Esophagus muscularis mucosa (tissue), 4 donors: ENCODE measurements around the gene MRPS21. TPM values are rescaled to one million over a fixed set of nuclear protein-coding genes. Genes with fewer than 3 reads are reported as not detected.

Experiments
- DNase-seq: peaks from one replicate; pipeline ENCODE4 v3.0.0-alpha.2; 2017; ENCODE audit errors: extremely low spot score
- H3K27ac ChIP-seq, 4 donors: fragments of 200-600 bp; sonication (generic); replicated peaks in 1 of 4; 1 replicate in 3 of 4; 2 replicates in 1 of 4; pipeline ENCODE4 v1.5.1; 2016 to 2019; ENCODE audit warnings: mild to moderate bottlenecking in 1 of 4
- H3K27me3 ChIP-seq, 4 donors: fragments of 200-600 bp; sonication (generic); one replicate each; pipeline versions ENCODE4 v1.5.1 to v1.6.0; 2016 to 2019
- H3K36me3 ChIP-seq, 4 donors: fragments of 200-600 bp; sonication (generic); one replicate each; pipeline ENCODE4 v1.5.1; 2016 to 2019
- H3K4me1 ChIP-seq, 4 donors: fragments of 200-600 bp; sonication (generic); one replicate each; pipeline ENCODE4 v1.5.1; 2016 to 2019
- H3K4me3 ChIP-seq, 4 donors: fragments of 200-600 bp; sonication (generic); 1 replicate in 2 of 4; 2 replicates in 2 of 4; pipeline ENCODE4 v1.5.1; 2016 to 2019; ENCODE audit warnings: mild to moderate bottlenecking in 4 of 4, moderate library complexity in 1 of 4
- H3K9me3 ChIP-seq, 4 donors: fragments of 200-600 bp; sonication (generic); 1 replicate in 3 of 4; 2 replicates in 1 of 4; pipeline ENCODE4 v1.5.1; 2016 to 2019
- CTCF ChIP-seq, 3 experiments: fragments of 200-600 bp in 2 of 3; fragments of 450-650 bp in 1 of 3; sonication (generic) in 2 of 3; IDR thresholded peaks; one replicate each; pipeline ENCODE4 v1.5.1; 2017 to 2019; ENCODE audit warnings: antibody characterized with exemption in 3 of 3, mild to moderate bottlenecking in 2 of 3, moderate library complexity in 1 of 3
- EP300 ChIP-seq: sonication (generic); formaldehyde crosslinking; IDR thresholded peaks from one replicate; pipeline ENCODE4 v1.6.1; 2017; ENCODE audit warnings: antibody characterized with exemption
- POLR2A ChIP-seq: fragments of 450-650 bp; IDR thresholded peaks from one replicate; pipeline ENCODE4 v1.6.1; 2017; ENCODE audit warnings: antibody characterized with exemption, moderate library complexity, mild to moderate bottlenecking, low read depth
- POLR2AphosphoS5 ChIP-seq, 2 donors: sonication (generic); formaldehyde crosslinking; IDR thresholded peaks; one replicate each; pipeline ENCODE4 v1.6.1; 2017; ENCODE audit warnings: antibody characterized with exemption in 2 of 2
- WGBS: methylation state at CpG from one replicate; pipeline ENCODE4 v1.1.5; 2018; 5-methylcytosine and 5-hydroxymethylcytosine counted together
- intact Hi-C: fragments of 100-400 bp; cut with DNase I; formaldehyde crosslinking; loops from one replicate; pipeline ENCODE4 v1.15.1; 2023
- total RNA-seq, 4 donors: library from RNA; depleted of rRNA; stranded (reverse); fragments of >200 nt; gene quantifications; one replicate each; pipeline versions ENCODE4 v1.1.0 to v1.2.1, GENCODE V29; 2016

MRPS21 gene
- total RNA-seq, 4 donors from 2014 or later, result 44.2 to 59.0 (median 48.1) TPM

- intact Hi-C loops, result loop anchor here (2.0 kb wide), 1 partner anchor 24 kb away; the partner anchor contains the start of gene CA14
These were observed 12.4 kb upstream of the MRPS21 start for GRCh38 chr1:150281221-150281757.

DNA sequence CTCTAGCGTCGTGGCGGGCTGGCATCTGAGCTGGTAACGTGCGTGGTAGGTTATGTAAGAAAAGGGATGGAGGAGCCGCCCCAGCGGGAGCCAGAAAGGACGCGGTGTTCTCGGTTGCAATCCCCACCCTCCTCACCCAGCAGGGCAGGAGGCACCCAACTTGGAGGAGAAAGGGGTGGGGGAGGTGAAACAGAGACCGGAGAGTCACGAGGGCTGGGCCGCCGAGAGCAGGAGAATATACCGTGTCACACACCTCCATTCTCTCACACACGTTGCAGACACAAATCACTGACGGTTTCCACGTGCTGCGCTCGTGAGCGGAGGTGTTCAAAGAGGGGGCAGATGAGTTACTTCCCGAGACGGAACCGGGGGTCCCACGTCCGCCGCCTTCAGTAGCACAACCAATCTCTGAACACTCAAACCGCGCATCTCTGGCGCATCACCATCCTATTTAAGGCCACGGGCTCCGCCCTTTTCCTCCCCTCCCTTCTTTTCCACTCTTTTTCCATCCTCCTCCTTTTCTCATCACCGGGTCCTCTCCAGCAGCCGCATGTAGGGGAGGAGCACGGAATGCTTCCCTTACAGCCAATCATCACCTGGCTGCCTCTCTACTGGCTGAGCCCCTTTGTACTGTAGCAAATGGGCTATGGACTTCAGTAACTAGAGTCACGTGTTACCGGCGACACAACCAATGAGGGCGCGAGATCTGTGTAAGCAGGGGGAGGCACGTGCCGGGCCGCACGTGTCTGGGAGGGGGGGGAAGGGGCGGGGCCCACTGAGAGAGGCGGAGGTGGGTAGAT, 11.7 kb upstream of the MRPS21 start, which contains the start of gene CIART:
Gene CIART, plus strand, starts transcription at position 797 of the 800 bp plus-strand sequence. CDS start 714 bp downstream, outside the sequence.
- intact Hi-C loops, result loop anchor here (2.0 kb wide), 1 partner anchor 25 kb away; the partner anchor contains the start of gene CA14
- H3K4me1 ChIP-seq, result peaks cover 23 to 49% (median 46%) of the 10 kb centered on the region in 4 donors
- H3K27ac ChIP-seq, result peak within 1 kb of the TSS; percentile 91 to 96 (median 95)
- no peaks in the 10 kb centered on the region for H3K9me3 ChIP-seq
- H3K36me3 ChIP-seq, result peaks cover 7 to 28% (median 15%) of the 10 kb centered on the region in 4 donors
- no peaks in the 10 kb centered on the region for H3K27me3 ChIP-seq
- WGBS, result 2% methylated on average over 40 of the region's 46 CpGs
- TF ChIP-seq EP300 (peak; percentile 81), POLR2A (peak; percentile 2), POLR2AphosphoS5 (IDR thresholded peaks at IDR 0.05) (peak; percentile 88 to 90), CTCF (IDR thresholded peaks at IDR 0.05) (no peak)
- H3K4me3 ChIP-seq, result peak within 1 kb of the TSS; percentile 62 to 77 (median 69)
- peak; percentile 99 for DNase-seq

More at GRCh38 chr1:150281221-150281757, 12.4 kb upstream of the MRPS21 start:
- TF ChIP-seq CTCF (IDR thresholded peaks at IDR 0.05) (peak; percentile 74 to 85 (median 74)), POLR2AphosphoS5 (IDR thresholded peaks at IDR 0.05) (no peak), POLR2A (peak; percentile 5)
- Histone ChIP-seq H3K4me1 (peaks cover 23 to 49% (median 46%) of the 10 kb centered on the region in 4 donors), H3K36me3 (peaks cover 2 to 21% (median 11%) of the 10 kb centered on the region in 4 donors), H3K27ac (peak overlapping the region; percentile 91 to 96 (median 95)), H3K4me3 (peak overlapping the region; percentile 62 to 77 (median 69)), H3K9me3 (no peaks in the 10 kb centered on the region), H3K27me3 (no peaks in the 10 kb centered on the region)
- WGBS, result 4% methylated on average over 15 of the region's 15 CpGs
- peak; percentile 94 for DNase-seq

GRCh38 chr1:150282558-150282958, 11.1 kb upstream of the MRPS21 start:
- Histone ChIP-seq H3K9me3 (no peaks in the 10 kb centered on the region), H3K27ac (peak overlapping the region; percentile 91 to 96 (median 95)), H3K36me3 (peaks cover 9 to 34% (median 20%) of the 10 kb centered on the region in 4 donors), H3K4me3 (peak overlapping the region; percentile 62 to 77 (median 69)), H3K27me3 (no peaks in the 10 kb centered on the region), H3K4me1 (peaks cover 23 to 49% (median 46%) of the 10 kb centered on the region in 4 donors)
- TF ChIP-seq POLR2AphosphoS5 (IDR thresholded peaks at IDR 0.05) (peak; percentile 37 to 94), POLR2A (no peak)
- 3% methylated on average over 14 of the region's 21 CpGs for WGBS
- DNase-seq, result no peak
- intact Hi-C loops, result no loop called here

GRCh38 chr1:150283260-150283659, 10.4 kb upstream of the MRPS21 start:
- intact Hi-C loops, result no loop called here
- Histone ChIP-seq H3K36me3 (peaks cover 9 to 41% (median 24%) of the 10 kb centered on the region in 4 donors), H3K9me3 (no peaks in the 10 kb centered on the region), H3K27ac (peak overlapping the region; percentile 91 to 96 (median 95)), H3K4me3 (peak overlapping the region; percentile 62 to 77 (median 69)), H3K27me3 (no peaks in the 10 kb centered on the region), H3K4me1 (peaks cover 23 to 49% (median 46%) of the 10 kb centered on the region in 4 donors)
- no peak for TF ChIP-seq POLR2A
- TF ChIP-seq EP300, result no peak
- TF ChIP-seq POLR2AphosphoS5 (IDR thresholded peaks at IDR 0.05), result no peak
- no peak for TF ChIP-seq CTCF (IDR thresholded peaks at IDR 0.05)
- DNase-seq, result no peak
- 68% methylated on average over 12 of the region's 12 CpGs for WGBS

- 89% methylated on average over 1 of the region's 1 CpG for WGBS
- H3K27ac ChIP-seq, result no peak overlapping the region
- TF ChIP-seq CTCF (IDR thresholded peaks at IDR 0.05) (no peak), POLR2AphosphoS5 (IDR thresholded peaks at IDR 0.05) (no peak)
- peaks cover 9 to 49% (median 27%) of the 10 kb centered on the region in 4 donors for H3K36me3 ChIP-seq
- intact Hi-C loops, result no loop called here
- H3K9me3 ChIP-seq, result no peaks in the 10 kb centered on the region
- peaks cover 12 to 28% (median 24%) of the 10 kb centered on the region in 4 donors for H3K4me1 ChIP-seq
- DNase-seq, result no peak
- no peak overlapping the region for H3K4me3 ChIP-seq
- H3K27me3 ChIP-seq, result no peaks in the 10 kb centered on the region
These were observed 5.3 kb upstream of the MRPS21 start for GRCh38 chr1:150288382-150288781.
